ENCODE measurements around the gene GALNTL6. TPM values are rescaled to one million over a fixed set of nuclear protein-coding genes. Genes with fewer than 3 reads are reported as not detected.
"Not testable (repeated sequence)": the region's sequence is repeated elsewhere in the genome, so short reads cannot be mapped to it uniquely, and the experiment has no call there.

The GALNTL6 gene
- total RNA-seq, 2 donors from 2014 or later, result 0.71 TPM; not detected in 1

- H3K36me3 Mint-ChIP-seq (ENCODE audit: low read depth), result no peaks in the 10 kb centered on the region
- Histone ChIP-seq H3K9ac (ENCODE audit: extremely low read depth, low read length, poor library complexity, severe bottlenecking) (no peak overlapping the region), H3K4me3 (ENCODE audit: low read length) (no peak overlapping the region), H3K36me3 (ENCODE audit: control insufficient read depth, insufficient read depth, low read length) (no peaks in the 10 kb centered on the region), H3K9me3 (ENCODE audit: control insufficient read depth, low read length) (peaks cover 3% of the 10 kb centered on the region), H3K27me3 (ENCODE audit: control insufficient read depth, insufficient read depth, low read length, poor library complexity, severe bottlenecking) (no peaks in the 10 kb centered on the region), H3K4me1 (ENCODE audit: control insufficient read depth, insufficient read depth, low read length) (no peaks in the 10 kb centered on the region), H3K27ac (ENCODE audit: low read depth, low read length) (no peak overlapping the region)
- H3K4me3 Mint-ChIP-seq, result no peak overlapping the region
- H3K9me3 Mint-ChIP-seq, result no peaks in the 10 kb centered on the region
- DNase-seq, result no peak
- WGBS, 2 experiments (ENCODE audit: insufficient coverage in 1 of 2, insufficient read length in 1 of 2), result 94 to 96% methylated on average over 2 to 3 of the region's 3 CpGs
- no peaks in the 10 kb centered on the region for H3K27me3 Mint-ChIP-seq (ENCODE audit: insufficient read depth)
- no peak overlapping the region for H3K27ac Mint-ChIP-seq
- no peak for TF ChIP-seq CTCF (conservative IDR thresholded peaks at IDR 0.05)
- peaks cover 3% of the 10 kb centered on the region for H3K4me1 Mint-ChIP-seq
These were observed 1061.7 kb downstream of the GALNTL6 start for GRCh38 chr4:172874944-172875343.

- no peak overlapping the region for H3K27ac Mint-ChIP-seq
- Histone ChIP-seq H3K9me3 (ENCODE audit: control insufficient read depth, low read length) (peaks cover 5% of the 10 kb centered on the region), H3K4me1 (ENCODE audit: control insufficient read depth, insufficient read depth, low read length) (no peaks in the 10 kb centered on the region), H3K4me3 (ENCODE audit: low read length) (no peak overlapping the region), H3K27me3 (ENCODE audit: control insufficient read depth, insufficient read depth, low read length, poor library complexity, severe bottlenecking) (no peaks in the 10 kb centered on the region), H3K36me3 (ENCODE audit: control insufficient read depth, insufficient read depth, low read length) (no peaks in the 10 kb centered on the region), H3K9ac (ENCODE audit: extremely low read depth, low read length, poor library complexity, severe bottlenecking) (no peak overlapping the region), H3K27ac (ENCODE audit: low read depth, low read length) (no peak overlapping the region)
- no peaks in the 10 kb centered on the region for H3K27me3 Mint-ChIP-seq (ENCODE audit: insufficient read depth)
- 86 to 99% methylated on average over 1 to 2 of the region's 2 CpGs for WGBS, 2 experiments (ENCODE audit: insufficient coverage in 1 of 2, insufficient read length in 1 of 2)
- no peak for TF ChIP-seq CTCF (conservative IDR thresholded peaks at IDR 0.05)
- H3K4me1 Mint-ChIP-seq, result peaks cover 3% of the 10 kb centered on the region
- no peaks in the 10 kb centered on the region for H3K9me3 Mint-ChIP-seq
- no peaks in the 10 kb centered on the region for H3K36me3 Mint-ChIP-seq (ENCODE audit: low read depth)
- DNase-seq, result no peak
- H3K4me3 Mint-ChIP-seq, result no peak overlapping the region
These were observed 1063.2 kb downstream of the GALNTL6 start for GRCh38 chr4:172876394-172876793.

DNA sequence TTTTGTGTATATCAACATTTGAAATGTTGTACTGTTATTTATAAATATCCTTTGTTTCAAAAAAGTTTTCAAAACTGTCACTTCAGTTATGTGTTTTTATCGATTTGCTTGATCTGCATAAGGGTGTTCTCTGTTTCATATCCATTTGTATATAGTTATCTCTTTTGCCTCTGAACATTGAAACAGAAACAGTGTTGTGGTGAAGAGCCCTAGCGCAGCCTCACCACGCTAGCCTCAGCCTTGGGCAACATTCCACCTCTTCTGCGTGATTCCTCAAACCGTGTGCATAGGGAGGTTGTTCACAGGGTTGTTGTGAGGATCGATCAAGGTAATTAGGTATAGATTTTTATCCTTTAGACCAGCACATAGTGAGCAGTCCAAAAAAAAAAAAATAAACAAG, 1068.4 kb downstream of the GALNTL6 start:
- H3K36me3 Mint-ChIP-seq (ENCODE audit: low read depth), result no peaks in the 10 kb centered on the region

GRCh38 chr4:172887358-172887757, 1074.2 kb downstream of the GALNTL6 start:
- not testable (repeated sequence) for H3K9me3 Mint-ChIP-seq; H3K4me3 ChIP-seq (ENCODE audit: low read length); H3K4me3 Mint-ChIP-seq; H3K36me3 ChIP-seq (ENCODE audit: control insufficient read depth, insufficient read depth, low read length); H3K9me3 ChIP-seq (ENCODE audit: control insufficient read depth, low read length); H3K27ac ChIP-seq (ENCODE audit: low read depth, low read length); H3K36me3 Mint-ChIP-seq (ENCODE audit: low read depth); H3K4me1 ChIP-seq (ENCODE audit: control insufficient read depth, insufficient read depth, low read length); H3K27me3 Mint-ChIP-seq (ENCODE audit: insufficient read depth); H3K4me1 Mint-ChIP-seq; DNase-seq; H3K9ac ChIP-seq (ENCODE audit: extremely low read depth, low read length, poor library complexity, severe bottlenecking); H3K27ac Mint-ChIP-seq; H3K27me3 ChIP-seq (ENCODE audit: control insufficient read depth, insufficient read depth, low read length, poor library complexity, severe bottlenecking)
- WGBS, 2 experiments (ENCODE audit: insufficient coverage in 1 of 2, insufficient read length in 1 of 2), result 94 to 100% methylated on average over 2 to 3 of the region's 3 CpGs

More for the DNA sequence above, 1068.4 kb downstream of the GALNTL6 start:
- Mint-ChIP-seq H3K27me3 (ENCODE audit: insufficient read depth) (no peaks in the 10 kb centered on the region), H3K27ac (no peak overlapping the region), H3K4me3 (no peak overlapping the region), H3K4me1 (no peaks in the 10 kb centered on the region), H3K9me3 (peaks cover 5% of the 10 kb centered on the region)
- H3K9me3 ChIP-seq (ENCODE audit: control insufficient read depth, low read length), result peaks cover 5% of the 10 kb centered on the region
- no peak for TF ChIP-seq CTCF (conservative IDR thresholded peaks at IDR 0.05)
- no peaks in the 10 kb centered on the region for H3K27me3 ChIP-seq (ENCODE audit: control insufficient read depth, insufficient read depth, low read length, poor library complexity, severe bottlenecking)
- DNase-seq, result no peak
- 94 to 100% methylated on average over 2 to 5 of the region's 6 CpGs for WGBS, 2 experiments (ENCODE audit: insufficient coverage in 1 of 2, insufficient read length in 1 of 2)
- H3K4me1 ChIP-seq (ENCODE audit: control insufficient read depth, insufficient read depth, low read length), result no peaks in the 10 kb centered on the region
- no peaks in the 10 kb centered on the region for H3K36me3 ChIP-seq (ENCODE audit: control insufficient read depth, insufficient read depth, low read length)
- no peak overlapping the region for H3K4me3 ChIP-seq (ENCODE audit: low read length)
- no peak overlapping the region for H3K9ac ChIP-seq (ENCODE audit: extremely low read depth, low read length, poor library complexity, severe bottlenecking)
- H3K27ac ChIP-seq (ENCODE audit: low read depth, low read length), result no peak overlapping the region

Measured in endodermal cell (in vitro differentiated cells).